KMS-11 (cell line): Measurements from ENCODE around the gene WFIKKN2.
A peak's percentile ranks its signal among the peaks of the same experiment; 100 is the strongest.

Source experiments
- H2AFZ ChIP-seq: fragments of 200-600 bp; sonication (generic); 2 replicates; pipeline ENCODE4 v1.6.1; 2016; ENCODE audit warnings: antibody characterized with exemption, mixed run types, low read depth
- H3K27ac ChIP-seq: fragments of 200-600 bp; sonication (generic); 2 replicates; pipeline ENCODE4 v1.6.1; 2016; ENCODE audit warnings: mild to moderate bottlenecking, mixed run types
- H3K27me3 ChIP-seq: fragments of 200-600 bp; sonication (generic); 2 replicates; pipeline ENCODE4 v1.6.1; 2017; ENCODE audit warnings: mild to moderate bottlenecking, low read depth, mixed run types, moderate library complexity; ENCODE audit not compliant: insufficient read depth
- H3K36me3 ChIP-seq: fragments of 200-600 bp; sonication (generic); 2 replicates; pipeline ENCODE4 v1.6.1; 2017; ENCODE audit warnings: mild to moderate bottlenecking, mixed run types; ENCODE audit not compliant: insufficient read depth
- H3K4me1 ChIP-seq: fragments of 200-600 bp; sonication (generic); 2 replicates; pipeline ENCODE4 v1.6.1; 2016; ENCODE audit warnings: mild to moderate bottlenecking, low read depth, mixed run types; ENCODE audit not compliant: poor library complexity, severe bottlenecking
- H3K4me2 ChIP-seq: fragments of 200-600 bp; sonication (generic); 2 replicates; pipeline ENCODE4 v1.7.0; 2016; ENCODE audit warnings: mild to moderate bottlenecking, mixed run types
- H3K4me3 ChIP-seq: fragments of 200-600 bp; sonication (generic); IDR thresholded peaks from 2 replicates; pipeline ENCODE4 v1.6.1; 2017; ENCODE audit warnings: low read depth, low read length, mixed read lengths; ENCODE audit not compliant: insufficient read depth
- H3K79me2 ChIP-seq: fragments of 200-600 bp; sonication (generic); 2 replicates; pipeline ENCODE4 v1.6.1; 2016; ENCODE audit warnings: low read depth, mixed run types; ENCODE audit not compliant: insufficient read depth
- H3K9ac ChIP-seq: fragments of 200-600 bp; sonication (generic); 2 replicates; pipeline ENCODE4 v1.6.1; 2016; ENCODE audit warnings: mild to moderate bottlenecking, mixed run types
- H4K20me1 ChIP-seq: fragments of 200-600 bp; sonication (generic); 2 replicates; pipeline ENCODE4 v1.6.1; 2016; ENCODE audit warnings: mild to moderate bottlenecking, mixed run types; ENCODE audit not compliant: insufficient read depth
- TF ChIP-seq, protein P1 (sequence below): fragments of 200-600 bp; sonication (generic); conservative IDR thresholded peaks from 2 replicates; pipeline ENCODE4 v1.6.1; 2017; ENCODE audit warnings: low read depth, mild to moderate bottlenecking, antibody characterized with exemption, low read length, moderate library complexity, mixed read lengths

WFIKKN2 gene

DNA sequence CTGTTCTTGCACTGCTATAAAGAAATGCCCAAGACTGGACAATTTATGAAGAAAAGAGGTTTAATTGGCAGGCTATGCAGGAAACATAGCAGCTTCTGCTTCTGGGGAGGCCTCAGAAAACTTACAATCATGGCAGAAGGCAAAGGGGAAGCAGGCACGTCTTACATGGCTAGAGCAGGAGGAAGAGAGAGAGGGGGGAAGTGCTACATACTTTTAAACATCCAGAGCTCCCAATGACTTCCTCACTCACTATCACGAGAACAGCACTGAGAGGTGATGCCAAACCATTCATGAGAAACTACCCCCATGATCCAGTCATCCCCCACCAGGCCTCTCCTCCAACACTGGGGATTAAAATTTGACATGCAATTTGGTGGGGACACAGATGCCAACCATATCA, 13.3 kb downstream of the WFIKKN2 start:
- no peaks in the 10 kb centered on the region for H3K79me2 ChIP-seq
- H3K27me3 ChIP-seq = no peaks in the 10 kb centered on the region
- H3K4me2 ChIP-seq = no peak overlapping the region
- no peak overlapping the region for H3K27ac ChIP-seq
- no peak overlapping the region for H3K4me3 ChIP-seq
- peaks cover 18% of the 10 kb centered on the region for H3K4me1 ChIP-seq
- no peak overlapping the region for H3K9ac ChIP-seq
- TF ChIP-seq, protein P1, sequence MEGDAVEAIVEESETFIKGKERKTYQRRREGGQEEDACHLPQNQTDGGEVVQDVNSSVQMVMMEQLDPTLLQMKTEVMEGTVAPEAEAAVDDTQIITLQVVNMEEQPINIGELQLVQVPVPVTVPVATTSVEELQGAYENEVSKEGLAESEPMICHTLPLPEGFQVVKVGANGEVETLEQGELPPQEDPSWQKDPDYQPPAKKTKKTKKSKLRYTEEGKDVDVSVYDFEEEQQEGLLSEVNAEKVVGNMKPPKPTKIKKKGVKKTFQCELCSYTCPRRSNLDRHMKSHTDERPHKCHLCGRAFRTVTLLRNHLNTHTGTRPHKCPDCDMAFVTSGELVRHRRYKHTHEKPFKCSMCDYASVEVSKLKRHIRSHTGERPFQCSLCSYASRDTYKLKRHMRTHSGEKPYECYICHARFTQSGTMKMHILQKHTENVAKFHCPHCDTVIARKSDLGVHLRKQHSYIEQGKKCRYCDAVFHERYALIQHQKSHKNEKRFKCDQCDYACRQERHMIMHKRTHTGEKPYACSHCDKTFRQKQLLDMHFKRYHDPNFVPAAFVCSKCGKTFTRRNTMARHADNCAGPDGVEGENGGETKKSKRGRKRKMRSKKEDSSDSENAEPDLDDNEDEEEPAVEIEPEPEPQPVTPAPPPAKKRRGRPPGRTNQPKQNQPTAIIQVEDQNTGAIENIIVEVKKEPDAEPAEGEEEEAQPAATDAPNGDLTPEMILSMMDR = no peak
- H4K20me1 ChIP-seq = no peaks in the 10 kb centered on the region
- no peak overlapping the region for H2AFZ ChIP-seq
- no peaks in the 10 kb centered on the region for H3K36me3 ChIP-seq

DNA sequence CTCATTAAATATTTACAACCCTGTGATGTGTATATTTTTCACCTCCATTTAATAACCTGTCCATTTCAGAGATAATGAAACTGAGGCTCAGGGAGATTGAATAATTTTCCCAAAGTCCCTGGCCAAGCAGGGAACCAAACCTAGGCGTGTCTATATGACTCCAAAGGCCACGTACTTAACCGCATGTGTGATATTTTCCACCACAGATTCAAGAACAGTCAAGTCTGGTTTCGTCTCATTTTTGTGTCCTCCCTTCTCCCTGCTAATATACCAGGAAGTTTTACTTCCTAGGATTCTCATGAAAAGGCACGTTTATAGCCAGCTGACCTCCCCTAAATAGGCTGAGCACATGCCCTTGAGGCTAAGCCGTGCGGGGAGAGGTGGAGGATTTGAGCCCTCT, 15.3 kb downstream of the WFIKKN2 start:
- no peaks in the 10 kb centered on the region for H3K79me2 ChIP-seq
- H2AFZ ChIP-seq = no peak overlapping the region
- no peak overlapping the region for H3K9ac ChIP-seq
- TF ChIP-seq, protein P1 = no peak
- no peaks in the 10 kb centered on the region for H4K20me1 ChIP-seq
- no peak overlapping the region for H3K27ac ChIP-seq
- H3K27me3 ChIP-seq = no peaks in the 10 kb centered on the region
- H3K4me3 ChIP-seq = no peak overlapping the region
- no peak overlapping the region for H3K4me2 ChIP-seq
- H3K4me1 ChIP-seq = peaks cover 18% of the 10 kb centered on the region
- no peaks in the 10 kb centered on the region for H3K36me3 ChIP-seq

DNA sequence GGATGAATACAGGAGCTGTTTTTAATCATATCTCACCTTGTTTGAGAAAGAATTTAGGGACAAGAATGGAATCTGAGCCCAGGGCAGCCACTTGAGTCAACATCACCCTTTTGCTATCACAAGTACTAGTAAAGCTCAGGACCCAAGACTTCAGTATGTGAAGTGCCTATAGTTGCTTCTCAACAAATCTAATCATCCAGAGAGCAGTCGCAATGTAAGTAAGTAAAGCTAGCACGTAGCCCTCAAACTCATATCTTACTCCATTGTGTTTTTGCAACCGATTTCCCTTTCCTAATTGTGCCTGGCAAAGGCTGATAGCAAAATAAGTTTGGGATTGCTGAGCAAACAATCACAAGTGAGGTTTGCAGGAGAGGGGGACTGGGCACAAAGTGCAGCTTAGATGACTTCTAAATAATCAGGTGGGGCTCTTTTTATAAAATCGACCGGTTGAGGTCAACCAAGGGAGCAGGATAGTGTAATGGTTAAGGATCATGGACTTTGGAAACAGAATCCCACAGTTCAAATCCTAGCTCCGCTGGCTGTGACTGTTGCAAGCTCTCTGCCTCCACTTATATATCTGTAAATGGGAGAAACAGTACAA, 17.7 kb downstream of the WFIKKN2 start:
- Histone ChIP-seq H3K4me1 (peaks cover 18% of the 10 kb centered on the region), H2AFZ (peak overlapping the region; percentile 80), H3K4me3 (no peak overlapping the region), H3K4me2 (no peak overlapping the region), H3K27ac (no peak overlapping the region), H4K20me1 (no peaks in the 10 kb centered on the region), H3K36me3 (no peaks in the 10 kb centered on the region), H3K79me2 (no peaks in the 10 kb centered on the region), H3K27me3 (no peaks in the 10 kb centered on the region), H3K9ac (no peak overlapping the region)
- TF ChIP-seq, protein P1 = no peak

DNA sequence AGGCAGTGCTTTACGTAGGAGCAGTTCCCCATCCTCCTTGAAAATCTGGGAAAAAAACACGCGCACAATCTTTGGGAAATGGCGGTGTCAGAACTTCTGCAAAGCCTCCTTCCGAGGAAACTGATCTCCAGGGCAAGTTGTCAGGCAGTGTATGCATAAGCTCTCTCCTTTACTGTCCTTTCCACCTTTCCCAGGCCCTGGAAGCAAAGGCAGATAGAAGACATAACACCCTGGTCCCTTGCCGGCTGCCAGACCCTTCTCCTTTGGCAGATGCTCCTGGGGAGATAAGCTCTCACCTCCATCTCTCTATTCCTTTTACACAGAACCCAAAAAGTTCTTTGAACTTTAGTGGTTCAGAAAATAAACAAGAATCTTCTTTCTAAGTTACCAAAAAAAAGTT, 18.4 kb downstream of the WFIKKN2 start:
- H3K4me3 ChIP-seq = no peak overlapping the region
- TF ChIP-seq, protein P1 = no peak
- no peak overlapping the region for H3K9ac ChIP-seq
- no peaks in the 10 kb centered on the region for H3K79me2 ChIP-seq
- H3K4me2 ChIP-seq = no peak overlapping the region
- H2AFZ ChIP-seq = no peak overlapping the region
- H3K27me3 ChIP-seq = no peaks in the 10 kb centered on the region
- H3K4me1 ChIP-seq = peaks cover 18% of the 10 kb centered on the region
- no peaks in the 10 kb centered on the region for H4K20me1 ChIP-seq
- H3K36me3 ChIP-seq = no peaks in the 10 kb centered on the region
- no peak overlapping the region for H3K27ac ChIP-seq
